ENCODE measurements around the gene IRAK3.

GRCh38 chr12:66176105-66176900, 12.7 kb upstream of the IRAK3 start:
- no peak for TF ChIP-seq CTCF (IDR thresholded peaks at IDR 0.05)
- TF ChIP-seq EP300 (IDR thresholded peaks at IDR 0.05), result no peak

Data from esophagus muscularis mucosa (tissue), 3 donors.